Measurements from ENCODE around the gene SRBD1. TPM values are rescaled to one million over a fixed set of nuclear protein-coding genes. Genes with fewer than 3 reads are reported as not detected.

Gene SRBD1
- total RNA-seq, 1 donor from 2014 or later, result 19.3 TPM

DNA sequence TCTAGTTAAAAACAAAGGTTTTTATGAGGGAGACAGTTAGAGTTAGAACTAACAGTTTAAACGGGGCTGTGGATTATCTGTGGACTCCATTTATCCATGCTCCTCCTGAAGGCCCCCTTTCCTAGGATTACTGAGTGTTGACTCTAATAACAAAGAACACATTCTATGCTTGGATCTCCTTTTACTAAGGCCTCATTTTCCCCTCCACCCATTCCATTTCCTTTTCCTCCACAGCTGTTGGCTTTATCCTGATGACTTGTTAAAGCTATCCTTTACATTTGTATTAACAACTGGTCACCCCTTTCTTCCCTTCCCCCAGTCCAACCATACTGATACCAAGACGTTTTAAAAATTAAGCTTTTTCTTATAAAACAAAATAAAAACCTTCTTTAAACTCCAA is 220.6 kb downstream of the SRBD1 start:
- Mint-ChIP-seq H3K36me3 (peaks cover 17% of the 10 kb centered on the region), H3K27ac (peak overlapping the region; percentile 13), H3K9me3 (no peaks in the 10 kb centered on the region), H3K4me3 (no peak overlapping the region), H3K27me3 (ENCODE audit: low read depth) (no peaks in the 10 kb centered on the region), H3K4me1 (peaks cover 34% of the 10 kb centered on the region)
- DNase-seq (ENCODE audit: low spot score in 2 of 2, unreplicated experiment in 2 of 2), result no peak
- no peak for TF ChIP-seq CTCF (IDR thresholded peaks at IDR 0.05; ENCODE audit: unreplicated experiment)

- Mint-ChIP-seq H3K27ac (no peak overlapping the region), H3K4me3 (no peak overlapping the region), H3K36me3 (peaks cover 17% of the 10 kb centered on the region), H3K27me3 (ENCODE audit: low read depth) (no peaks in the 10 kb centered on the region), H3K9me3 (no peaks in the 10 kb centered on the region), H3K4me1 (peaks cover 21% of the 10 kb centered on the region)
- no peak for DNase-seq (ENCODE audit: low spot score in 2 of 2, unreplicated experiment in 2 of 2)
- TF ChIP-seq CTCF (IDR thresholded peaks at IDR 0.05; ENCODE audit: unreplicated experiment), result no peak
Measured at GRCh38 chr2:45388541-45389100, 222.4 kb downstream of the SRBD1 start.

DNA sequence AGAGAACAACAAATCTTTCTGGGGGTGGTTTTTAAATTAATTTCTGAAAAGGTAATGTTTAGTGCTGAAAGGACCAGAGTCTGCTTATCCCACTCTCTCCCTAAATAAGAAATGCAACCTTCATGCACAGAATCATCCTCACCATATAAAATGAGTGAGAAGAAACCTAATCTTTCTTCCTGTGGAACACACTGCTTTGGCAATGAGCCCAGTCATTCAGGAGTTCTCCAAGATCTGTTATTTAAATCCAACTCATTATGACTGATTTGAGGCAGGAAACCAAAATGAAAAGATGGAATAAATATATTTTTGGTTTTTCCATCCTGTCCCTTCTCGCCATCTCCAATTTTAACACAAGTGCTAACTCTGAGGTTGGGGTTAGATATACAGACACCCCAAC is 228.3 kb downstream of the SRBD1 start:
- Mint-ChIP-seq H3K36me3 (peaks cover 6% of the 10 kb centered on the region), H3K4me1 (peaks cover 9% of the 10 kb centered on the region), H3K27ac (no peak overlapping the region), H3K27me3 (ENCODE audit: low read depth) (no peaks in the 10 kb centered on the region), H3K4me3 (no peak overlapping the region), H3K9me3 (peaks cover 3% of the 10 kb centered on the region)
- TF ChIP-seq CTCF (IDR thresholded peaks at IDR 0.05; ENCODE audit: unreplicated experiment), result no peak
- no peak for DNase-seq (ENCODE audit: low spot score in 2 of 2, unreplicated experiment in 2 of 2)

- peaks cover 6% of the 10 kb centered on the region for H3K36me3 Mint-ChIP-seq
- peaks cover 14% of the 10 kb centered on the region for H3K9me3 Mint-ChIP-seq
- TF ChIP-seq CTCF (IDR thresholded peaks at IDR 0.05; ENCODE audit: unreplicated experiment), result no peak
- H3K4me1 Mint-ChIP-seq, result peaks cover 9% of the 10 kb centered on the region
- no peak for DNase-seq (ENCODE audit: low spot score in 2 of 2, unreplicated experiment in 2 of 2)
- H3K4me3 Mint-ChIP-seq, result no peak overlapping the region
- no peaks in the 10 kb centered on the region for H3K27me3 Mint-ChIP-seq (ENCODE audit: low read depth)
- no peak overlapping the region for H3K27ac Mint-ChIP-seq
Measured at GRCh38 chr2:45380131-45380836, 230.8 kb downstream of the SRBD1 start.

DNA sequence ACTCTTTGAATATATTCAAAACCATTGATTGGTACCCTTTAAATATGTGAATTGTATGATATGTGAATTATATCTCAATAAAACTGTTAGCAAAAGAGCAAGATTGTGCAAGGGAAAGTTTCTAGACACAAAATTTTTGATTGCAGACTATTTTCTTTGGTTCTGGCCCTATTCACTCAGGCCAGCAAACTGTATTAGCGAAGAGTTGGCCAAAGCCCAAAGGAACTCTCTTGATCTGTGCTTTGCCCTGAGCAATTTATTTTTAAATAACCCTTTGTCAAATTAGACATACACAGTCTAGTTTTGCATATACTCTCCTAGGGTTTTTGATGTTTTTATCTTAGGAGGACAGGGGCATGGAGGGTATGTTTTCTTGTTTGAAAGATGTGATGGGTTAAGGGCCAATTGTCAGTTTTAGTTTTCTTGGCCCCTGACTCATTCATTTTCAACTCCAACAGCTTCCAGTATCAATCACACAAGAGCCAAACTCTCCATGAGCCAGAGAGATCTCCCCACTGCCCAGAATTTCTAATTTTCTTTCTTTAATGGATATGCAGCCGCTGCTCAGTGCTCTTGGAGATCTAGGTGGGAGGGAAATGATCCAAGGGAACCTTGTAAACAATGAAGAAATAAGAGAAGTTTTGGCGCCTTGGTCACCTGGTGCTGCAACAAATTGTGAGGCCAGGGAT is 231.5 kb downstream of the SRBD1 start:
- Mint-ChIP-seq H3K36me3 (peaks cover 6% of the 10 kb centered on the region), H3K9me3 (peaks cover 18% of the 10 kb centered on the region), H3K27me3 (ENCODE audit: low read depth) (no peaks in the 10 kb centered on the region), H3K4me1 (peaks cover 9% of the 10 kb centered on the region), H3K27ac (no peak overlapping the region), H3K4me3 (no peak overlapping the region)
- no peak for TF ChIP-seq CTCF (IDR thresholded peaks at IDR 0.05; ENCODE audit: unreplicated experiment)
- no peak for DNase-seq (ENCODE audit: low spot score in 2 of 2, unreplicated experiment in 2 of 2)

Data from mesothelial cell of epicardium (in vitro differentiated cells).